GM11168 (cell line): ENCODE results near the gene GNAS.

Source experiments
- in situ Hi-C: fragments of 300-500 bp; cut with MboI; formaldehyde crosslinking; loops from one replicate; pipeline ENCODE4 v1.12.0; 2022; ENCODE audit warnings: low sequenced_read_pairs; ENCODE audit not compliant: unreplicated experiment

GNAS gene

GRCh38 chr20:58959652-58960051 is 107.1 kb downstream of the GNAS start:
- in situ Hi-C loops: no loop called here
